GM04504 (cell line): ENCODE results near the gene ARHGEF7.

Source experiments
- DNase-seq: peaks from one replicate; pipeline ENCODE4 v3.0.0-alpha.2; 2012; ENCODE audit warnings: low read depth

The ARHGEF7 gene

GRCh38 chr13:111278743-111279652 lies 163.9 kb downstream of the ARHGEF7 start:
- no peak for DNase-seq

- DNase-seq: no peak
Observed at GRCh38 chr13:111280226-111280625, 165.1 kb downstream of the ARHGEF7 start.

GRCh38 chr13:111280681-111281585 lies 165.8 kb downstream of the ARHGEF7 start:
- DNase-seq: no peak

DNA sequence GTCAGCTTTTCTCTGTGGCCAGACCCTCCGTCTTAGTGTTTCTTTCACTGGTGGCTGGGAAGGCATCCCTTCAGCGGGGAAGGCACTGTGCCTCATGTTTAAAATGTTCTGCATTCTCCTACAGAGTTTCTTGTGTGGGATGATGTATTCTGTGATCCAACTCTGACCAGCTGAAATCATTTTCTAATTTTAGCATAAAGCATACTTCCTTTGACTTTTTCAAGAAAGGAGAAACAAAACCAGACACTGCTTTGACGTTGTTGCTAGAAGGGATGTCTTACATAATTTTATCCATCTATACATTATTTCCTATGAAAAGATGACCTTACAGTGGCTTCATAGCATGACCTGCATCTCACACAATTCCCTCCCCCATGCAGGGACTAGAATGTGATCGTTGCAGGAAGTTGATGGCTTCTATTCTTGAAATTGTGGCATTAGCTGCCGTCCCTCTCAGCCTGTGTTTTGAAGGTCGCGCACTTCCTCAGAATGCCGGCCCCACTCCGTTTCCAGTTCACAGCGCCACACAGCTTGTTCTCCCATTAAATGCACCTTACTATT lies 166.7 kb downstream of the ARHGEF7 start:
- DNase-seq: no peak

- DNase-seq: no peak
Observed at GRCh38 chr13:111282425-111282824, 167.3 kb downstream of the ARHGEF7 start.

GRCh38 chr13:111282997-111283396 lies 167.9 kb downstream of the ARHGEF7 start:
- no peak for DNase-seq

DNA sequence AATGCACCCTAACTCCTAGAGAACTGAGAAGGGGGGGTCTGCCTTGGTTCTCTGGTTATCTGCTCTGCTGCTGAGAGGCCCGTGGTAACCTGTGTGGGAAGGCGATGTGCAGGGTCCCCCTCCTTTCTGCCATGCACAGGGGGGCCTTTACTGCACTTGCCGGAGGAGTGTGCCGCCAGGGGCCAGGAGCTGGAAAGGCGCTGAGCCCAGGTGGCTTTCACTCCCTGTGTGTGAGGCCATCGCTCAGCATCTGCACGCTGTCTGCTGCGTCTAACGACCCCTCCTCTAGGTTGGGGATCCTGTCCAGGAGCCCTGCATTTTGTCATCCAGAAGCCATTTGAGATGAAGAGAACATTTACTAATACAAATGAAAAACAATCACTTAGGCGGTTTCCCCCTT lies 168.3 kb downstream of the ARHGEF7 start:
- no peak for DNase-seq

GRCh38 chr13:111283991-111284390 lies 168.9 kb downstream of the ARHGEF7 start:
- DNase-seq: no peak

- no peak for DNase-seq
Observed at GRCh38 chr13:111284565-111284964, 169.5 kb downstream of the ARHGEF7 start.

DNA sequence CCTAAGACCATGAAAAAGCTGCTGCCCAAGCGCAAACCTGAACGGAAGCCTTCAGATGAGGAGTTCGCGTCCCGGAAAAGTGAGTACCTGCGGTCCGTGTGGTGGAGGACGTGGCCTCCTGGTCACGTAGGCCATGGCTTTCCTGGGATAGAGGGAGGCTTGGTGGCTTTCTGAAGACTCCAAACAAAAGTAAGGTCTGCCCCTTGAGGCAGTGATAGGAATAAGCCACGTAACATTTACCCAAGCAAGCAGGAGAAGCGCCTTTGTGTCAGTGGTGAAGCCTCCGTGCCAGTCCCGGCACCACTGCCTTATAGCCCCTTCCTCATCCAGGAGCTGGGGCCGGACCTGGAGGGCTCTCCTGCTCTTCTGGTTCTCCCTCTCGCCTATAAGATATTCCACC lies 171.1 kb downstream of the ARHGEF7 start:
- no peak for DNase-seq

DNA sequence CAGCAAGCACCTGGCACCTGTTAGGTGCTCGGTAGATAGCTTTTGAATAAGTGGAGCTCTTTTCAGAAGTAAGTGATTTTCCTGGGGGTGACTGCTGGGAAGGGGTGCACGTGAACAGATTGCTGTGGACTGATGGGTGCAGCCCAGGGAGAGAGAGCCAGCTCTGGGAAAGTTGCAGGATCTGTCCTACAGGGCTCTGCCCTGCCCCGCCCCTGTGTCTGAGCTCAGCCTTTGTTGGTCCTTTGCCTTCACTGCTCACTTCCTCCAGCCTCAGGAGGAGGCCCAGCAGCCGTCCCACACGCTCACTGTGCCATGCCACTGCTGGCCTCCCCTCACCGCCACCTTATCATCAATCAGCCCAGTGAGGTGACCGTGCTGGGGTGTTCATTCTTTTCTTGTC lies 171.6 kb downstream of the ARHGEF7 start:
- DNase-seq: no peak

GRCh38 chr13:111287201-111287600 lies 172.1 kb downstream of the ARHGEF7 start:
- DNase-seq: no peak

GRCh38 chr13:111288276-111288675 lies 173.2 kb downstream of the ARHGEF7 start:
- no peak for DNase-seq

GRCh38 chr13:111289251-111289650 lies 174.1 kb downstream of the ARHGEF7 start:
- no peak for DNase-seq

DNA sequence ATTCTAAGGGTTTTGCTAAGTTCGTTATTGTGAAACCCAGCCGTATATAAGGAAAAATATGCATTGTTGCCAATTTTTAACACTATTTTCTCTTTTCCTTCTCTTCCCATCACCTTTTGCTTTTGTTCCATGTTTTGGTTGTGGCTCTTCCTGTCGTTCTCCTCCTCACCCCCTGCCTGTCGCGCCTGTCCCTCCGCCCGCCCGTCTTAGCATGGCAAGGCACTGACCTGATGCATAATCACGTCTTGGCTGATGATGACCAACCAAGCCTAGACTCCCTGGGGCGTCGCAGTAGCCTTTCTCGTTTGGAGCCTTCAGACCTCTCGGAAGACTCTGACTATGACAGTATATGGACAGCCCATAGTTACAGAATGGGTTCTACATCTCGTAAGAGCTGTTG lies 176.8 kb downstream of the ARHGEF7 start:
- no peak for DNase-seq

DNA sequence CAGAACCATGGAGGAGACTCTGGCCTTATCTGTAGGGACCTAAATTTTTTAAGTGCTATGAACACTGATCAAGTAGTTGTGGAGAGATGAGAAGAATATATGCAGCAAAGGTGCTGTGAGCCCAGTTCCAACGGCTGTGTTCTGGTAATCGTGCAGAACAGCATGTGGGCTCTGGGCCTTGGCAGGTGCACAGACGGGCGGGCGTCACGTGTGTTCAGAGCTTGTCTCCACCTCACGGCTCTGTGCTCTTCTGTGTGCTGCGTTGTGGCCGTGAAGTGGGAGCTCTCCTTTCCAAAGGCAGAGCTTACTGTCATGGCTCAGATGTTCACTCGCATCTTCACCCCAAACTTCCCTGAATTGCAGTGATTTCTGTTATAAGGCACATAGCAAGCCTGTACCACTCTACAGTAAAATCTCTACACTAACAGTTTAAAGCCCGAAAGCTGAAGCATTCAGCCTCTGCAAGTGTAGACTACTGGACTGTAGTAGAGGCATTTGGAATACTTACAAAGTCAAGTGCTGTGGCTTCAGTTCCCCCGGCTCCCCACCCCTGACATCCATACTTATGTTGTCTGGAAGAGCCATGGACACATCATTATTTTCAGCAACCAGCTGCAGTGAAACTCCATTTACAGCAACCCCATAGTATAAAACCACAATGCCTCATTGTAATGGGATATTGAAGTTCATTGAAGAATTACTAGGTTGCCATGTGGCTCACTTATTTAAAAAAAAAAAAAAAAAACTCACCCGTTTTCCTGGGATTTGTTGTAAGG lies 177.8 kb downstream of the ARHGEF7 start:
- DNase-seq: no peak

DNA sequence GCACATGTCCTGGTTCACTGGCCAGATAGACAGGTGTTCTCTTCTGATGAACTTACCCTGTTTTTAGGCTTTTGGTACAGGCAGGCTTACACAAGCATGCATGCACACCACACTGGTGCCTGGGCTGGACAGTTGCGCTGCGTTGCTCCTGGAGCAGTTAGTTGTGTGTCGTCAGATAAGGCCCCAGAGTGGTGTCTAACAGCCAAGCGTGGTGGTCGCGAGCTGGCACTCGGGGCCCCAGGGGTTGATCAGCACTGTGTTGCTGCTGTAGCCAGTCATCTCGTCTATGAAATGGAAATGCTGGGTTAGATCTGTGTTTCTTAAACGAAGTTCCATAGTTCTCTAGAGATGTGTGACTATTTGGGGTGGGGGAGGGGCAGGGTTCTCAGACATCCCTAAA lies 180.8 kb downstream of the ARHGEF7 start:
- DNase-seq: no peak

DNA sequence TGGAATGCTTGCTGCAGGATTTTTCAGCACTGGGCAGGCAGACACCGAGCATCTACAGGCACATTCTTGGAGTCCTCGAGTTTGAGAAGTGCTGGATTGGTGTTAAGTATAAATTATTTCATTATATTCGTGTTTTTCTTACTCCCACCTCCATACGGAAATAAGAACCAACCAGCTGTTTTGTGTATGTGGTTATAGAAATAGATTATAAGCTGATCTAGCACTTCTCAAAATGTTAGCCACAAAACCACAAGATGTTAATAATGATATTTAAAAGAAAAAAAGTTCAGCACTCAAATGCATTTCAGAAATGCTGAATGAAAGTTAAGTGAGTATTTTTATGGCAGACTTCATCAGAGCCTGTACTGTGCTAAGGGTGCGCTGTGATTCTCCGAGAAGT lies 181.3 kb downstream of the ARHGEF7 start:
- DNase-seq: no peak

GRCh38 chr13:111298214-111298975 lies 183.3 kb downstream of the ARHGEF7 start:
- DNase-seq: no peak

- no peak for DNase-seq
Observed at GRCh38 chr13:111302045-111302726, 187.1 kb downstream of the ARHGEF7 start.
